GM10266 (cell line): ENCODE results near the gene CYB5R2.

Source experiments
- DNase-seq: peaks from one replicate; pipeline ENCODE4 v3.0.0; 2012; ENCODE audit errors: extremely low spot score
- CTCF ChIP-seq: IDR thresholded peaks from 2 replicates; pipeline ENCODE4 v1.5.1; 2012; ENCODE audit warnings: mild to moderate bottlenecking, low read depth; ENCODE audit not compliant: control insufficient read depth, insufficient read depth; ENCODE audit errors: missing control alignments

Gene CYB5R2

GRCh38 chr11:7638710-7639642 is 34.3 kb downstream of the CYB5R2 start:
- no peak for TF ChIP-seq CTCF
- DNase-seq, result peak; percentile 24

GRCh38 chr11:7637447-7638157 is 35.7 kb downstream of the CYB5R2 start:
- no peak for TF ChIP-seq CTCF
- DNase-seq, result no peak

- DNase-seq, result no peak
- no peak for TF ChIP-seq CTCF
Measured at GRCh38 chr11:7636350-7636749, 37.0 kb downstream of the CYB5R2 start.

- no peak for DNase-seq
- no peak for TF ChIP-seq CTCF
Measured at GRCh38 chr11:7635708-7636107, 37.6 kb downstream of the CYB5R2 start.

GRCh38 chr11:7635137-7635536 is 38.2 kb downstream of the CYB5R2 start:
- DNase-seq, result no peak
- no peak for TF ChIP-seq CTCF

- DNase-seq, result no peak
- no peak for TF ChIP-seq CTCF
Measured at GRCh38 chr11:7632211-7632610, 41.1 kb downstream of the CYB5R2 start.

- no peak for DNase-seq
Measured at GRCh38 chr11:7630002-7630401, 43.3 kb downstream of the CYB5R2 start.

More at GRCh38 chr11:7630002-7630401, 43.3 kb downstream of the CYB5R2 start:
- TF ChIP-seq CTCF, result no peak
